ENCODE measurements around the gene USP13.

USP13 gene

DNA sequence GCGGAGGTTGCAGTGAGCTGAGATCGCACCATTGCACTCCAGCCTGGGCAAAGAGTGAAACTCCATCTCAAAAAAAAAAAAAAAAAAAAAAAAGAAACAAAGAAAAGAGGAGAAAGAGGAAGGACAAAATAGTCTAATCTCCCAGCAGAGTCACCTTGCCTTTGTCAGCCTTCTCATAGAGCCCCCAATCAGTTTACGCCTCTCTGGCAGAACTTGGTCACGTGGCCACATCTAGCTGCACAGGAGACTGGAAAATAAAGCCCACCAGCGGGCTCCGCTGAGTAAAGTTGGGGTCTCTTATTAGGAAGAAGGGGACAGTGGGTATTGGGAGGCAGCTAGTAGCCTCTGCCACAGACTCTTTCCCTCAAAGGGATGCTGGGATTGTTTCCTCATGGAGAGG lies 41.9 kb downstream of the USP13 start:
- no peaks in the 10 kb centered on the region for H3K27me3 ChIP-seq
- H3K36me3 ChIP-seq: peaks cover 7 to 19% (median 11%) of the 10 kb centered on the region in 3 donors
- no peak for DNase-seq
- H3K27ac ChIP-seq: no peak overlapping the region
- H3K4me1 ChIP-seq: no peaks in the 10 kb centered on the region
- no peaks in the 10 kb centered on the region for H3K9me3 ChIP-seq
- no peak overlapping the region for H3K4me3 ChIP-seq
- TF ChIP-seq, protein P1, sequence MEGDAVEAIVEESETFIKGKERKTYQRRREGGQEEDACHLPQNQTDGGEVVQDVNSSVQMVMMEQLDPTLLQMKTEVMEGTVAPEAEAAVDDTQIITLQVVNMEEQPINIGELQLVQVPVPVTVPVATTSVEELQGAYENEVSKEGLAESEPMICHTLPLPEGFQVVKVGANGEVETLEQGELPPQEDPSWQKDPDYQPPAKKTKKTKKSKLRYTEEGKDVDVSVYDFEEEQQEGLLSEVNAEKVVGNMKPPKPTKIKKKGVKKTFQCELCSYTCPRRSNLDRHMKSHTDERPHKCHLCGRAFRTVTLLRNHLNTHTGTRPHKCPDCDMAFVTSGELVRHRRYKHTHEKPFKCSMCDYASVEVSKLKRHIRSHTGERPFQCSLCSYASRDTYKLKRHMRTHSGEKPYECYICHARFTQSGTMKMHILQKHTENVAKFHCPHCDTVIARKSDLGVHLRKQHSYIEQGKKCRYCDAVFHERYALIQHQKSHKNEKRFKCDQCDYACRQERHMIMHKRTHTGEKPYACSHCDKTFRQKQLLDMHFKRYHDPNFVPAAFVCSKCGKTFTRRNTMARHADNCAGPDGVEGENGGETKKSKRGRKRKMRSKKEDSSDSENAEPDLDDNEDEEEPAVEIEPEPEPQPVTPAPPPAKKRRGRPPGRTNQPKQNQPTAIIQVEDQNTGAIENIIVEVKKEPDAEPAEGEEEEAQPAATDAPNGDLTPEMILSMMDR (IDR thresholded peaks at IDR 0.05): no peak
- intact Hi-C loops (cut with DNase I; ENCODE audit: low total_unique reads): no loop called here

- no peak overlapping the region for H3K27ac ChIP-seq
- H3K27me3 ChIP-seq: no peaks in the 10 kb centered on the region
- peaks cover 2 to 14% (median 6%) of the 10 kb centered on the region in 3 donors for H3K36me3 ChIP-seq
- no peaks in the 10 kb centered on the region for H3K4me1 ChIP-seq
- H3K9me3 ChIP-seq: no peaks in the 10 kb centered on the region
- H3K4me3 ChIP-seq: no peak overlapping the region
- no peak for DNase-seq
- TF ChIP-seq, protein P1 (IDR thresholded peaks at IDR 0.05): no peak
- intact Hi-C loops (cut with DNase I; ENCODE audit: low total_unique reads): no loop called here
Observed at GRCh38 chr3:179695672-179696313, 43.0 kb downstream of the USP13 start.

DNA sequence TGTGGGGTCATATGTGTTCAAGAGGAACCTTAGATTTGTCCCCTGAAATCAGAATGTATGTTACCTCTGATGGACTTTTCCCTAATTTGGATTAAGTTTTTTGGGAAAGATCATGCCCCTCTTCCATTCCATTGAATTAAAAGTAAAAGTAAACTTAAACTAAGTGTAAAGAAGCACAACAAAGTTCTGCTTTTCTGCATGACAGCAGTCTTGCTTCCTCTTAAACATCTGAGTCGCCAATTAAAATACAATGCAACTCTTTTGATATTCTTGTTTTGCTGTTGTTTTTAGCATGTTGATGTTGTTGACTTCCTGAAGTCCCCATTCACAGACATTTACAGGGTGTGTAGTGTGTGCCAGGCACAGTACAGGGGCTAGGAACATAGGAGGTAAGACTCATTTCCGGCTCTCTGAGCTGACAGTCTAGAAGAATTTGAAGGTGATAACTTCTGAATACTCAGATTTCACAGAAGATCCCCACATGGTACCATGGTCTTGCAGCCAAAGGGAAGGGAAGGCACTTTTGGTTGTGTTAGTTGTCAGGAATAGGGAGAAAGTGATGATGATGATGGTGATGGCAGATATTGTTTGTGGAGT lies 45.0 kb downstream of the USP13 start:
- no peak overlapping the region for H3K27ac ChIP-seq
- intact Hi-C loops (cut with DNase I; ENCODE audit: low total_unique reads): no loop called here

GRCh38 chr3:179700716-179701115 lies 47.9 kb downstream of the USP13 start:
- intact Hi-C loops (cut with DNase I; ENCODE audit: low total_unique reads): no loop called here
- TF ChIP-seq, protein P1 (IDR thresholded peaks at IDR 0.05): no peak
- peaks cover 0 to 15% (median 8%) of the 10 kb centered on the region in 3 donors for H3K36me3 ChIP-seq
- H3K27ac ChIP-seq: no peak overlapping the region
- H3K9me3 ChIP-seq: no peaks in the 10 kb centered on the region
- no peak for DNase-seq
- no peak overlapping the region for H3K4me3 ChIP-seq
- no peaks in the 10 kb centered on the region for H3K4me1 ChIP-seq
- H3K27me3 ChIP-seq: no peaks in the 10 kb centered on the region

More for the DNA sequence above, 45.0 kb downstream of the USP13 start:
- Histone ChIP-seq H3K36me3 (peaks cover 0 to 21% (median 20%) of the 10 kb centered on the region in 3 donors), H3K4me3 (no peak overlapping the region), H3K27me3 (no peaks in the 10 kb centered on the region), H3K4me1 (no peaks in the 10 kb centered on the region), H3K9me3 (no peaks in the 10 kb centered on the region)
- TF ChIP-seq, protein P1 (IDR thresholded peaks at IDR 0.05): no peak
- DNase-seq: no peak

GRCh38 chr3:179701176-179701827 lies 48.5 kb downstream of the USP13 start:
- Histone ChIP-seq H3K4me1 (no peaks in the 10 kb centered on the region), H3K27me3 (no peaks in the 10 kb centered on the region), H3K9me3 (no peaks in the 10 kb centered on the region), H3K27ac (no peak overlapping the region), H3K36me3 (peaks cover 0 to 15% (median 8%) of the 10 kb centered on the region in 3 donors), H3K4me3 (no peak overlapping the region)
- TF ChIP-seq, protein P1 (IDR thresholded peaks at IDR 0.05): no peak
- DNase-seq: no peak
- intact Hi-C loops (cut with DNase I; ENCODE audit: low total_unique reads): no loop called here
